MM.1S (cell line): ENCODE data around the gene COPZ1.
A peak's percentile ranks its signal among the peaks of the same experiment; 100 is the strongest.

ENCODE experiments used
- DNase-seq: peaks from one replicate; pipeline ENCODE4 v3.0.0-alpha.2; 2015
- H2AFZ ChIP-seq: fragments of 300-600 bp; sonication (generic); 2 replicates; pipeline ENCODE4 v1.6.0; 2016; ENCODE audit warnings: antibody characterized with exemption, low read length
- H3F3A ChIP-seq: fragments of 300-600 bp; sonication (generic); 2 replicates; pipeline ENCODE4 v1.6.1; 2016; ENCODE audit warnings: mild to moderate bottlenecking, antibody characterized with exemption, low read length, moderate library complexity, mixed read lengths; ENCODE audit not compliant: insufficient read depth
- H3K27ac ChIP-seq: fragments of 300-600 bp; sonication (generic); 2 replicates; pipeline ENCODE4 v1.5.1; 2016; ENCODE audit warnings: mild to moderate bottlenecking, low read length
- H3K27me3 ChIP-seq: fragments of 300-600 bp; sonication (generic); replicated peaks from 2 replicates; pipeline ENCODE4 v1.6.0; 2016; ENCODE audit warnings: low read length; ENCODE audit not compliant: insufficient read depth
- H3K36me3 ChIP-seq: fragments of 300-600 bp; sonication (generic); replicated peaks from 2 replicates; pipeline ENCODE4 v1.6.1; 2016; ENCODE audit warnings: mild to moderate bottlenecking, low read length, mixed read lengths; ENCODE audit not compliant: insufficient read depth
- H3K4me1 ChIP-seq: fragments of 300-600 bp; sonication (generic); 2 replicates; pipeline ENCODE4 v1.6.1; 2016; ENCODE audit warnings: low read length, mixed read lengths
- H3K4me2 ChIP-seq: fragments of 300-600 bp; sonication (generic); 2 replicates; pipeline ENCODE4 v1.6.0; 2016; ENCODE audit warnings: low read depth, low read length
- H3K4me3 ChIP-seq: fragments of 300-600 bp; sonication (generic); 2 replicates; pipeline ENCODE4 v1.5.1; 2016; ENCODE audit warnings: low read length, mixed read lengths
- H3K79me2 ChIP-seq: fragments of 300-600 bp; sonication (generic); 2 replicates; pipeline ENCODE4 v1.6.1; 2016; ENCODE audit warnings: mixed run types, low read length, mixed read lengths
- H3K9ac ChIP-seq: fragments of 300-600 bp; sonication (generic); 2 replicates; pipeline ENCODE4 v1.6.1; 2016; ENCODE audit warnings: low read length, mixed read lengths
- H3K9me2 ChIP-seq: fragments of 300-600 bp; sonication (generic); replicated peaks from 2 replicates; pipeline ENCODE4 v1.6.1; 2016; ENCODE audit warnings: mild to moderate bottlenecking, low read length, mixed read lengths; ENCODE audit not compliant: insufficient read depth
- H3K9me3 ChIP-seq: fragments of 300-600 bp; sonication (generic); replicated peaks from 2 replicates; pipeline ENCODE4 v1.6.1; 2016; ENCODE audit warnings: mild to moderate bottlenecking, low read length, mixed read lengths; ENCODE audit not compliant: insufficient read depth
- H4K20me1 ChIP-seq: fragments of 300-600 bp; sonication (generic); 2 replicates; pipeline ENCODE4 v1.6.1; 2016; ENCODE audit warnings: mild to moderate bottlenecking, low read length, moderate library complexity, mixed read lengths; ENCODE audit not compliant: insufficient read depth
- EZH2 ChIP-seq: fragments of 300-600 bp; sonication (generic); optimal IDR thresholded peaks from 2 replicates; pipeline ENCODE3; 2017; ENCODE audit warnings: low read depth, mild to moderate bottlenecking, antibody characterized with exemption, low read length, mixed read lengths
- EZH2phosphoT487 ChIP-seq: fragments of 300-600 bp; sonication (generic); IDR thresholded peaks from 2 replicates; pipeline ENCODE4 v1.6.1; 2018; ENCODE audit warnings: antibody characterized with exemption, low read length
- TF ChIP-seq, protein P1 (sequence below): fragments of 300-600 bp; sonication (generic); IDR thresholded peaks from 2 replicates; pipeline ENCODE4 v1.5.1; 2016; ENCODE audit warnings: antibody characterized with exemption, low read length, mixed read lengths

COPZ1 gene

GRCh38 chr12:54292931-54293241 is 32.0 kb upstream of the COPZ1 start:
- no peaks in the 10 kb centered on the region for H3K79me2 ChIP-seq
- peaks cover 18% of the 10 kb centered on the region for H3F3A ChIP-seq
- no peaks in the 10 kb centered on the region for H3K9me3 ChIP-seq
- no peak overlapping the region for H3K9ac ChIP-seq
- H3K9me2 ChIP-seq: no peaks in the 10 kb centered on the region
- no peak overlapping the region for H3K27ac ChIP-seq
- H3K36me3 ChIP-seq: no peaks in the 10 kb centered on the region
- TF ChIP-seq, protein P1, sequence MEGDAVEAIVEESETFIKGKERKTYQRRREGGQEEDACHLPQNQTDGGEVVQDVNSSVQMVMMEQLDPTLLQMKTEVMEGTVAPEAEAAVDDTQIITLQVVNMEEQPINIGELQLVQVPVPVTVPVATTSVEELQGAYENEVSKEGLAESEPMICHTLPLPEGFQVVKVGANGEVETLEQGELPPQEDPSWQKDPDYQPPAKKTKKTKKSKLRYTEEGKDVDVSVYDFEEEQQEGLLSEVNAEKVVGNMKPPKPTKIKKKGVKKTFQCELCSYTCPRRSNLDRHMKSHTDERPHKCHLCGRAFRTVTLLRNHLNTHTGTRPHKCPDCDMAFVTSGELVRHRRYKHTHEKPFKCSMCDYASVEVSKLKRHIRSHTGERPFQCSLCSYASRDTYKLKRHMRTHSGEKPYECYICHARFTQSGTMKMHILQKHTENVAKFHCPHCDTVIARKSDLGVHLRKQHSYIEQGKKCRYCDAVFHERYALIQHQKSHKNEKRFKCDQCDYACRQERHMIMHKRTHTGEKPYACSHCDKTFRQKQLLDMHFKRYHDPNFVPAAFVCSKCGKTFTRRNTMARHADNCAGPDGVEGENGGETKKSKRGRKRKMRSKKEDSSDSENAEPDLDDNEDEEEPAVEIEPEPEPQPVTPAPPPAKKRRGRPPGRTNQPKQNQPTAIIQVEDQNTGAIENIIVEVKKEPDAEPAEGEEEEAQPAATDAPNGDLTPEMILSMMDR: no peak
- TF ChIP-seq EZH2phosphoT487: no peak
- no peak for TF ChIP-seq EZH2
- H3K27me3 ChIP-seq: peaks cover 8% of the 10 kb centered on the region; the same call in 1 of the 2 replicates
- no peaks in the 10 kb centered on the region for H3K4me1 ChIP-seq
- no peak overlapping the region for H3K4me2 ChIP-seq
- H2AFZ ChIP-seq: no peak overlapping the region
- no peak overlapping the region for H3K4me3 ChIP-seq
- no peaks in the 10 kb centered on the region for H4K20me1 ChIP-seq
- no peak for DNase-seq

DNA sequence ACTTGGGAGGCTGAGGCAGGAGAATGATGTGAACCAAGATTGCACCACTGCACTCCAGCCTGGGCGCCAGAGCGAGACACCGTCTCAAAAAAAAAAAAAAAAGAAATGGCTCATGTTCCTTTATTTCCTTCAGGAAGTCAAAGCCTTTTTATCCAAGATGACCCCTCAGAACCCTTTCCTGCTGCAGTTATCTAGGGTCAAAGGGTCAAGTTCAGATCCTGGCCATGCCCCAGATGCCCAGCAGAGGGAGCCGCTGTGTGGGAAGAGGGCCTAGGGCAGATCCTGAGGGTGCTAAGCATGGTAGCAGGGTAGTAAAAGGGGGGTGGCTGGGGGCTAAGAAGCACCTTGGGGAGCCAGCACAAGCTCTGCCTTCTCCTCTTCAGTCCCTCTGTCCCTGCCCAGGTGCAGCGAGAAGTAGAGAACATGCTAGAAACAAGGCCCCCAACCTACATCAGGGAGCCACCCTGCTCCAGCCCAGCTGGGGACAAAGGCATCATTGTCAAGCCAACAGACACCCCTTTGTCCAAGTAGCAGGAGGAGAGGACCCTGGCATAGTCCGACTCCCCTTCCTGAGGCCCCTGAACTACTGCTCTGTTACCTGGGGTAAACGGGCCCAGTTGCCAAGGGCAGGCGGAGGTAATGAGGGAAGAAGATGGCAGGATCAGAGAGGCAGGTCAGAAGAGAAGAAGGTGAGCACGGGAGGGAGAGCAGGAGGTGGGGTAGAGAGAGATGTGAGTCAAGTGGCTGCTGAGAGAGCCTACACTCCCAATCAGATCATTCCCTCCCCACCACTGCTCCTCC is 30.6 kb upstream of the COPZ1 start:
- H3K79me2 ChIP-seq: no peaks in the 10 kb centered on the region
- no peaks in the 10 kb centered on the region for H3K36me3 ChIP-seq
- H3K4me2 ChIP-seq: no peak overlapping the region
- H3K27me3 ChIP-seq: peaks cover 17% of the 10 kb centered on the region
- H3K27ac ChIP-seq: no peak overlapping the region
- no peaks in the 10 kb centered on the region for H3K9me3 ChIP-seq
- no peaks in the 10 kb centered on the region for H3K4me1 ChIP-seq
- DNase-seq: peak; percentile 40
- no peaks in the 10 kb centered on the region for H3K9me2 ChIP-seq
- no peaks in the 10 kb centered on the region for H4K20me1 ChIP-seq
- H2AFZ ChIP-seq: no peak overlapping the region
- H3F3A ChIP-seq: peaks cover 7% of the 10 kb centered on the region; the same call in 1 of the 2 replicates
- TF ChIP-seq, protein P1: peak; percentile 84
- TF ChIP-seq EZH2: no peak
- H3K9ac ChIP-seq: no peak overlapping the region
- no peak overlapping the region for H3K4me3 ChIP-seq

- TF ChIP-seq EZH2phosphoT487 (no peak), EZH2 (no peak)
- TF ChIP-seq, protein P1: no peak
- Histone ChIP-seq H3F3A (0 out of 2 replicates have a peak, but pooled peaks cover under 1% of the 10 kb centered on the region), H3K79me2 (no peaks in the 10 kb centered on the region), H3K9me3 (no peaks in the 10 kb centered on the region), H2AFZ (no peak overlapping the region), H3K4me3 (no peak overlapping the region), H3K27me3 (peaks cover 24% of the 10 kb centered on the region), H3K9me2 (no peaks in the 10 kb centered on the region), H3K4me1 (no peaks in the 10 kb centered on the region), H3K27ac (no peak overlapping the region), H3K4me2 (no peak overlapping the region), H3K36me3 (no peaks in the 10 kb centered on the region), H4K20me1 (no peaks in the 10 kb centered on the region), H3K9ac (no peak overlapping the region)
- DNase-seq: no peak
These were observed 29.9 kb upstream of the COPZ1 start for GRCh38 chr12:54294953-54295566.
